Measurements from ENCODE around the gene CDH15.

CDH15 gene

GRCh38 chr16:89141884-89142267 is 29.7 kb upstream of the CDH15 start:
- no peak for DNase-seq

- no peak for DNase-seq
Observed at GRCh38 chr16:89142474-89143195, 28.9 kb upstream of the CDH15 start.

- no peak for DNase-seq
Observed at GRCh38 chr16:89143201-89143741, 28.3 kb upstream of the CDH15 start.

- no peak for DNase-seq
Observed at GRCh38 chr16:89143911-89144675, 27.5 kb upstream of the CDH15 start.

GRCh38 chr16:89144681-89145080 is 26.9 kb upstream of the CDH15 start:
- DNase-seq: no peak

GRCh38 chr16:89145406-89146161 is 26.0 kb upstream of the CDH15 start:
- no peak for DNase-seq

- no peak for DNase-seq
Observed at GRCh38 chr16:89146211-89147005, 25.1 kb upstream of the CDH15 start.

- DNase-seq: no peak
Observed at GRCh38 chr16:89147085-89147817, 24.3 kb upstream of the CDH15 start.

- DNase-seq: no peak
Observed at GRCh38 chr16:89149386-89149785, 22.2 kb upstream of the CDH15 start.

- no peak for DNase-seq
Observed at GRCh38 chr16:89150090-89150835, 21.3 kb upstream of the CDH15 start.

- no peak for DNase-seq
Observed at GRCh38 chr16:89150981-89151380, 20.6 kb upstream of the CDH15 start.

GRCh38 chr16:89152831-89153700 is 18.5 kb upstream of the CDH15 start:
- peak; percentile 24 for DNase-seq

GRCh38 chr16:89153848-89154271 is 17.7 kb upstream of the CDH15 start:
- DNase-seq: no peak

GRCh38 chr16:89154390-89155183 is 17.0 kb upstream of the CDH15 start:
- no peak for DNase-seq

GRCh38 chr16:89155184-89155679 is 16.3 kb upstream of the CDH15 start:
- no peak for DNase-seq

- no peak for DNase-seq
Observed at GRCh38 chr16:89155851-89156739, 15.5 kb upstream of the CDH15 start.

GRCh38 chr16:89156740-89157645 is 14.6 kb upstream of the CDH15 start:
- no peak for DNase-seq

Data from activated CD4-positive, alpha-beta T cell treated with anti-CD3 and anti-CD28 coated beads, Interleukin-2, Interleukin-6, amounts not matched to agents 100 ng/mL and 50 ng/mL, durations not matched to agents 16 hours and 8 hours (primary cell).